Measurements from ENCODE around the gene EFNA3. TPM values are rescaled to one million over a fixed set of nuclear protein-coding genes. Genes with fewer than 3 reads are reported as not detected.

The EFNA3 gene
- total RNA-seq, 4 donors from 2014 or later, result 0.55 to 1.8 (median 1.6) TPM; not detected in 1

DNA sequence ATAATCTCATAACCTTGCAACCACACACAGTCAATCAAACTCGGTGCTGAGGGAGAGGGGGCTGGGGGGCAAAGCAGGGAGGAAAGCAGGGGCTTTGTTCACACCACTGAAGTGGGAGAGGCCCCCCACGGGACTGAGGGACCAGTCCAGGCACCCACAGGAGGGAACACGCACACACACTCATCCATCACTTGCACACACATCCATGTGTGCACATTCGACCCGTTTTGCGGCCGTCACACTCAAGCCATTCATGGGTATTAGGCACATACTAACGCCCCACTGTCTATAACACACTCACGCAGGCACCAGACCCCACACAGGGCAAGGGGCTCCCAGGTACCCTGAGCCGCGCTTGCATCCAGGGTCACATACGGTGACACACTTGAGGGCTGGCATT, 14.0 kb downstream of the EFNA3 start:
- in situ Hi-C loops (cut with MboI; ENCODE audit: low sequenced_read_pairs in 4 of 4), result loop anchor here (5.0 kb wide), 1 partner anchor 75 kb away; no protein-coding TSS in a partner anchor
- no peaks in the 10 kb centered on the region for H3K9me3 ChIP-seq
- H3K4me3 ChIP-seq, result no peak overlapping the region
- TF ChIP-seq, protein P1, sequence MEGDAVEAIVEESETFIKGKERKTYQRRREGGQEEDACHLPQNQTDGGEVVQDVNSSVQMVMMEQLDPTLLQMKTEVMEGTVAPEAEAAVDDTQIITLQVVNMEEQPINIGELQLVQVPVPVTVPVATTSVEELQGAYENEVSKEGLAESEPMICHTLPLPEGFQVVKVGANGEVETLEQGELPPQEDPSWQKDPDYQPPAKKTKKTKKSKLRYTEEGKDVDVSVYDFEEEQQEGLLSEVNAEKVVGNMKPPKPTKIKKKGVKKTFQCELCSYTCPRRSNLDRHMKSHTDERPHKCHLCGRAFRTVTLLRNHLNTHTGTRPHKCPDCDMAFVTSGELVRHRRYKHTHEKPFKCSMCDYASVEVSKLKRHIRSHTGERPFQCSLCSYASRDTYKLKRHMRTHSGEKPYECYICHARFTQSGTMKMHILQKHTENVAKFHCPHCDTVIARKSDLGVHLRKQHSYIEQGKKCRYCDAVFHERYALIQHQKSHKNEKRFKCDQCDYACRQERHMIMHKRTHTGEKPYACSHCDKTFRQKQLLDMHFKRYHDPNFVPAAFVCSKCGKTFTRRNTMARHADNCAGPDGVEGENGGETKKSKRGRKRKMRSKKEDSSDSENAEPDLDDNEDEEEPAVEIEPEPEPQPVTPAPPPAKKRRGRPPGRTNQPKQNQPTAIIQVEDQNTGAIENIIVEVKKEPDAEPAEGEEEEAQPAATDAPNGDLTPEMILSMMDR (IDR thresholded peaks at IDR 0.05 in 4 of 5, conservative IDR thresholded peaks at IDR 0.05 in 1 of 5), result no peak
- no peak for TF ChIP-seq POLR2A (IDR thresholded peaks at IDR 0.05)
- no peak overlapping the region for H3K27ac ChIP-seq
- H3K4me1 ChIP-seq, result peaks cover 12 to 13% of the 10 kb centered on the region in 2 donors
- H3K27me3 ChIP-seq, result no peaks in the 10 kb centered on the region
- ATAC-seq (no peak), DNase-seq (no peak)
- intact Hi-C loops (cut with DNase I; ENCODE audit: low total_unique reads), result no loop called here
- no peaks in the 10 kb centered on the region for H3K36me3 ChIP-seq

DNA sequence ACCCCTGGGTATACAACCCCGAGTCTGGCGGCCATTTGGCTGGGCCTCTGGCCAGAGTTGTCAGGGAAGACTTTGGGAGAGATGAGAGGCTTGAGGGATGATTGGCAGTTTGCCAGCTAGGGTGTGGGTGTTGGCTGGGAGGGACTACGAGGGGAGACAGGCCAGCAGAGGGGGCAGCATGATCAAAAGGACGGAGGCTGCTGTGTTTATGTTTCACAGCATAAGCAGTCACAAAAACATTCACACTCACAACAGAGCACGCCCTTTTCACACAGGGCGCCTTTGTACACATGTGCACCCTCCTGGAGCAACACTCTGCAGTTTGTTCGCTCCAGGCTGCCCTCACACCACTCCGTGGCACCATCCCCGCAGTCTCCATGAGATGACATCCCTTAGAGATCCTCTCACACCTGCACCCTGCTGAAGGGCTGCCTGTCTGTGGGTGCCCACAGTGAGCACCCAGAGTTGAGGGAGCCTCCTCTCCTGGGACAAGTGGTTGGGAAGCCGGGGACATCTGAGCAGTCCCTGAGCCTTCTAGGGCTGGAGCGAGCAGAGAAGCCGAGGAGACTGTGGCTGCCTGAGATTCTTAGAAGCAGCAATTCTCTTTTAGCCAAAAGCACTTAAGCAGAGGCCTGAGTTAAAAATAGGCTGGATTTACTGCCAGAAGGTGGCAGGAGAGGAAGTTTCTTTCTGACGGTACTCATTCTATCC, 15.4 kb downstream of the EFNA3 start:
- in situ Hi-C loops (cut with MboI; ENCODE audit: low sequenced_read_pairs in 4 of 4), result loop anchor here (5.0 kb wide), 1 partner anchor 73 kb away; no protein-coding TSS in a partner anchor
- no peaks in the 10 kb centered on the region for H3K27me3 ChIP-seq
- no peaks in the 10 kb centered on the region for H3K36me3 ChIP-seq
- peaks cover 12 to 13% of the 10 kb centered on the region in 2 donors for H3K4me1 ChIP-seq
- ATAC-seq (peak; percentile 53 to 58), DNase-seq (no peak)
- intact Hi-C loops (cut with DNase I; ENCODE audit: low total_unique reads), result no loop called here
- no peaks in the 10 kb centered on the region for H3K9me3 ChIP-seq
- no peak overlapping the region for H3K4me3 ChIP-seq
- peak overlapping the region in 2 of 4 donors; percentile 14 to 55 for H3K27ac ChIP-seq
- no peak for TF ChIP-seq POLR2A (IDR thresholded peaks at IDR 0.05)
- TF ChIP-seq, protein P1 (IDR thresholded peaks at IDR 0.05 in 4 of 5, conservative IDR thresholded peaks at IDR 0.05 in 1 of 5), result peak in 4 of 5 experiments; percentile 18 to 46 (median 26)

- DNase-seq (no peak), ATAC-seq (no peak)
- Histone ChIP-seq H3K4me1 (peaks cover 12 to 13% of the 10 kb centered on the region in 2 donors), H3K9me3 (no peaks in the 10 kb centered on the region), H3K27ac (peak overlapping the region in 1 of 4 donors; percentile 55), H3K4me3 (no peak overlapping the region), H3K36me3 (no peaks in the 10 kb centered on the region), H3K27me3 (no peaks in the 10 kb centered on the region)
- in situ Hi-C loops (cut with MboI; ENCODE audit: low sequenced_read_pairs in 4 of 4) (loop anchor here (5.0 kb wide), 1 partner anchor 73 kb away; no protein-coding TSS in a partner anchor), intact Hi-C loops (cut with DNase I; ENCODE audit: low total_unique reads) (no loop called here)
- TF ChIP-seq, protein P1 (IDR thresholded peaks at IDR 0.05 in 4 of 5, conservative IDR thresholded peaks at IDR 0.05 in 1 of 5), result no peak
- TF ChIP-seq POLR2A (IDR thresholded peaks at IDR 0.05), result no peak
Measured at GRCh38 chr1:155094622-155094948, 15.9 kb downstream of the EFNA3 start.

DNA sequence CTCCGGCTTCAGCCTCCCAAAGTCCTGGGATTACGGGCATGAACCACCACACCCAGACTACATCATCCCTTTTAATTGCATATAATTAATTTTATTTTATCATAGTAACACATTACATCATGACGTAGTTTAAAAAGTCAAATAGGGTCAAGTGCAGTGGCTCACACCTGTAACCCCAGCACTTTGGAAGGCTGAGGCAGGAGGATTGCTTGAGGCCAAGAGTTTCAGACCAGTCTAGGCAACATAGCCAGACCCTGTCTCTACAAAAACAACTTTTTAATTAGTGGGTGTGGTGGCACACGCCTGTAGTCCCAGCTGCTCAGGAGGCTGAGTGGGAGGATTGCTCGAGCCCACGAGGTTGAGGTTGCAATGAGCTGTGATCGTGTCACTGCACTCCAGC, 20.7 kb downstream of the EFNA3 start:
- intact Hi-C loops (cut with DNase I; ENCODE audit: low total_unique reads), result no loop called here
- no peak overlapping the region for H3K4me3 ChIP-seq
- no peaks in the 10 kb centered on the region for H3K27me3 ChIP-seq
- DNase-seq, result no peak
- no peaks in the 10 kb centered on the region for H3K36me3 ChIP-seq
- in situ Hi-C loops (cut with MboI; ENCODE audit: low sequenced_read_pairs in 4 of 4), result no loop called here
- H3K4me1 ChIP-seq, result peaks cover 0 to 4% of the 10 kb centered on the region in 2 donors
- no peak overlapping the region for H3K27ac ChIP-seq
- no peaks in the 10 kb centered on the region for H3K9me3 ChIP-seq
- no peak for ATAC-seq
- TF ChIP-seq POLR2A (IDR thresholded peaks at IDR 0.05), result no peak
- TF ChIP-seq, protein P1 (IDR thresholded peaks at IDR 0.05 in 4 of 5, conservative IDR thresholded peaks at IDR 0.05 in 1 of 5), result no peak

All from gastrocnemius medialis (tissue), 4 donors.